Measurements from ENCODE around the gene UBP1.
A peak's percentile ranks its signal among the peaks of the same experiment; 100 is the strongest.
"Not testable (repeated sequence)": the region's sequence is repeated elsewhere in the genome, so short reads cannot be mapped to it uniquely, and the experiment has no call there.

The UBP1 gene

DNA sequence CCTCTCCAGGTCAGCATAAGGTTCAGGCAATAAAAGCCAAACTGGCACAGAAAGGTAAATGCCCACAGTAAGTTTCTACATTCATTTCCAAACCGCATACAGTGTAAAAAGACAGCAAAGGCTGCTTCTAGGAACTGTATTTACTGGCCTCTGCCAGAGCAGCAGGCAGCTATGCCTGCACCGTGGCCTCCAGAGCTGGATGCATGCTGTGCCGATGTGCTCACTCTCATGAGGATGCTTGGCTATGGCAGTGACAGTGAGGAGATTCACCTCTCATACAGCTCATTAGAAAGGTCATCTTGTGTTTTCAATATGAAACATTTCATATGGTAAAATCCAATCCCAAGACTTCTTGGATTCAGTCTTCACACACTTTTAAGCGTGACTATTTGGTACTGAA lies 50.3 kb downstream of the UBP1 start:
- no peak for DNase-seq (ENCODE audit: low spot score)

DNA sequence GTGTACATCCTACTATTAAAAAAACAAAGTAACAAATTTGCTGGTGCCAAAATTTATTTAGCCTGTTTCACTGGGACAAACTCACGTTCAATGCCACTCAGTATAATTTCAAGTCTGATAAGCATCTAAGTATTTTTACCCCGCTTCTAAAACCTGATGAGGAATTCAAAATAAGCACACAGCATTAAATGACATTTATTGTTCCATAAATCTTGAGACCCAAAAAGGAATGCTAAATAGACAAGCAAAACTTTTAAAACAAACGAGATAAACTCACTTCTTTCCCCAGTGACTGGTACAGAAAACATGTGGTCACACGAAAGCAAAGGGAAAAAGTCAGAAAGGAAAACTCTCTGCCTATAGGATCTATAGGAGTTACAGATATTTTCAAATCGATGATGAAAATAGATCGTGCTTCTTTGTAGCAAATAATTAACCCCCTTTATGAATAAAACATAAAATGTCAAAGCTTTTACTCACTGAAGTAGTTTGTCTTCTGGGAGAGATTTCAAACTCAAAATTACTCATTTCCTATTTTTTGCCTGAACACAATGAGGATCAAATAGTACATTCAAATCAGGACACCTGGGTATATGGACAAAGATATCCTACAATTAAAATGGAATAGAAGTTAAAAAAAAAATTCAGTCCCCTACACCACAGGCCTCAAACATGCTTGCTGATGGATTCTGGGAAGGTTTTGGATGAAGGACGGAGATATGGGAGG lies 51.7 kb downstream of the UBP1 start:
- no peak for DNase-seq (ENCODE audit: low spot score)

DNA sequence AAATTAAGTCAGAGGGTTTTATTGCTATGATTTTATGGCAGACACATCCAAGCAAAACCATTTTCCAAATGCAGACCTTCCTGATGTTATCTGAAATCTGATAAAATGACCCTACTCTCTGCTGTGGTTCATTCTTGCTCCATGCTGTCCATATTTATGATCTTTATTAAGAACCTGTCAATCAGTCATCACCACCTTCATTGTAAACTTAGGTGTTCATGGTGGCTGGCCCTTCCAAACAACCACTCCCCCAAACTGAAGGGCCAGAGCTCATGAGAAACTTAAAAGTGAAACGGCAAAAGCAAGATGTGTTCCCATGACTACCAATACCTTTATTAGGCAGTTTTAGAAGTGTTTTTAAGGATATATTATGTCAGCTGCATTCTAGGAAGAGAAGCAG lies 53.6 kb downstream of the UBP1 start:
- no peak for DNase-seq (ENCODE audit: low spot score)

DNA sequence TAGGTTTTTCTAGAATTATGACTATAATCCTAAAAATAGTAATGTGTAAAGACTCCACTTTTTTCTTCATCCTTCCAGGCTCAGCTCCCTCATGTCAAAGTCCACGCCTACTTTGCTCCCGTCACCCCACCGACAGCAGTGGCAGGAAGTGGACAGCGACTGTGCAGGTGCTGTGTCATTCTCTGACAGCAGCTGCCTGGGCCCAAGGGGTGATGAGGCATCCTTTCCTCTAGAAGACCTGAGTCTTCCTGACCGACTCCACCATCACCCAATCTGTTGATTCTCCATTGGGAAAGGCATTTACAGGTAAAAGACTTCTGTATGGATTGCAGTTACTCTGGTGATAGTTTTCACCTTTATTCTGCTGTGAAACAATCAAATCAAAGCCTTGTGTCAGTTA lies 54.8 kb downstream of the UBP1 start:
- no peak for DNase-seq (ENCODE audit: low spot score)

DNA sequence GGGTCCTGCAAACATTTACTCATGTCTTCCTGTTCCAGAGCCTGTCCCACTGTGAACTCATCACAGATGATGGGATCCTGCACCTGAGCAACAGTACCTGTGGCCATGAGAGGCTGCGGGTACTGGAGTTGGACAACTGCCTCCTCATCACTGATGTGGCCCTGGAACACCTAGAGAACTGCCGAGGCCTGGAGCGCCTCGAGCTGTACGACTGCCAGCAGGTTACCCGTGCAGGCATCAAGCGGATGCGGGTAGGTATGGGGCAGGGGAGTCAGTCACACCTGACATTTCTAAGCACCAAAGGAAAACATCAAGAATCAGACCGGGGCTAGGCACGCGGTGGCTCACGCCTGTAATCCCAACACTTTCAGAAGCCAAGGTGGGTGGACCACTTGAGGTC lies 56.3 kb downstream of the UBP1 start:
- no peak for DNase-seq (ENCODE audit: low spot score)

DNA sequence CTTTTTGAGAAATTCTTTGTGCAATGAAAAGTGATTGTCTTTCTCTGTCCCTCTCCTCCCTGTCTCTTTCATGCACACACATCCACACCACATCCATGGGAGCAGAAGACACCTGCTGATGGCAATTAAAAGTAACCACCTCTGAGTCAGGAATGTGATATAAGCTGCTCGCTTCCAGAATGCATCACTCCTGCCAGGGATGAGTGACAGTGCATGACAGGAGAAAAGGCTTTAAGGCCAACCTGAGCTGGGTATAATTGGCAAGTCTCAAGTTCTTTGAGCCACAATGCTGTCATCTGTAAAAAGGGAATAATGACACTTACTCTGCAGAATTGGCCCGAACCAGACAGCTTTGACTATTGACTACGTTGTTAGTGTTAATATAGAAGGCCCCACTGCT lies 59.6 kb downstream of the UBP1 start:
- DNase-seq (ENCODE audit: low spot score), result no peak

DNA sequence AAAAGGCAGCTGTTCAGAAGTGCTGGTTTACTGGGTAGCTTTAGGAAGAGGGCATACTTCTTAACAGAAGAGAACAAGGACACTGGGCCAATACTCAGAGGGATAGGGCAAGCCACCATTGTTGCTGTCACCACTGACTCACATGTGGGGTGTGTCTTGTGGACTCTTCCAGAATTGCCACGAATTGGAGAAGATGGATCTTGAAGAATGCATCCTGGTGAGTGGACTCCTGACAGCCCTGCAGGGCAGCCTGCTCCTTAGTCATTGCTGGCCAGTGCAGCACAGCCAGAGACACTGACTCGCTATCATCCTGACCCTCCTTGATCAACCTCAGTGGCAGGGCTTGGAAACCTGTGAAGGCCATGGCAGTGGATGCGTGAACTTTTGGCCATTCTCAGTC lies 62.3 kb downstream of the UBP1 start:
- no peak for DNase-seq (ENCODE audit: low spot score)

DNA sequence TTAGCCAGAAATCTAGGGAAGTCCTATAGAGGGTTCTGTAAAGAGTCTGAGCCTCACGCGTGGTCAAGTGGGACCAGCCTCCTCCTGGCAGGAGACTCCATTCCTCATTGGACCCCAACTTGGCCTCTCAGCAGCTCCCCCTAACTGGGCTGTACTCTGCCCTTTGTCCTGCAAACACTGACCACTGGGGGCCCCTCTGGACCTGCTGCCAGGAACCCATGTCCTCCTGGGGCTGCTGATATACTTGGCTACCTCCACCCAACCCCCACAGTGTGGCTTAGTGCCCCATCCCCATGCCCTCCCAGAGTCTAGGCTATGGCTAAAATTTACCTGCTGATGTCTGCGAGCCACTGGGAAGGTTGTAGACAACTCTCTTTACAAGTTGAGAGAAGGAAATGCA lies 62.7 kb downstream of the UBP1 start:
- DNase-seq (ENCODE audit: low spot score), result no peak

DNA sequence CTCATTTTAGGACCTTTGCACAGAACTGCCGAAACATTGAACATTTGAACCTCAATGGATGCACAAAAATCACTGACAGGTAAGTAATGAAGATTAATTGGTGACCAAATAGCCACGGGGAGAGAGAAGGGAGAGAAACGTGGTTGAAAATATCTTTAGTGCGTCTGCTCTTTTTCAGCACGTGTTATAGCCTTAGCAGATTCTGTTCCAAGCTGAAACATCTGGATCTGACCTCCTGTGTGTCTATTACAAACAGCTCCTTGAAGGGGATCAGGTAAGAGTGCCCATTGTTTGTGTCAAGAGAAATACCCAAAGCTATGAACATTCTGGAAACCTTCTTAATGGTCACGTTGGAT lies 67.1 kb downstream of the UBP1 start:
- no peak for DNase-seq (ENCODE audit: low spot score)

DNA sequence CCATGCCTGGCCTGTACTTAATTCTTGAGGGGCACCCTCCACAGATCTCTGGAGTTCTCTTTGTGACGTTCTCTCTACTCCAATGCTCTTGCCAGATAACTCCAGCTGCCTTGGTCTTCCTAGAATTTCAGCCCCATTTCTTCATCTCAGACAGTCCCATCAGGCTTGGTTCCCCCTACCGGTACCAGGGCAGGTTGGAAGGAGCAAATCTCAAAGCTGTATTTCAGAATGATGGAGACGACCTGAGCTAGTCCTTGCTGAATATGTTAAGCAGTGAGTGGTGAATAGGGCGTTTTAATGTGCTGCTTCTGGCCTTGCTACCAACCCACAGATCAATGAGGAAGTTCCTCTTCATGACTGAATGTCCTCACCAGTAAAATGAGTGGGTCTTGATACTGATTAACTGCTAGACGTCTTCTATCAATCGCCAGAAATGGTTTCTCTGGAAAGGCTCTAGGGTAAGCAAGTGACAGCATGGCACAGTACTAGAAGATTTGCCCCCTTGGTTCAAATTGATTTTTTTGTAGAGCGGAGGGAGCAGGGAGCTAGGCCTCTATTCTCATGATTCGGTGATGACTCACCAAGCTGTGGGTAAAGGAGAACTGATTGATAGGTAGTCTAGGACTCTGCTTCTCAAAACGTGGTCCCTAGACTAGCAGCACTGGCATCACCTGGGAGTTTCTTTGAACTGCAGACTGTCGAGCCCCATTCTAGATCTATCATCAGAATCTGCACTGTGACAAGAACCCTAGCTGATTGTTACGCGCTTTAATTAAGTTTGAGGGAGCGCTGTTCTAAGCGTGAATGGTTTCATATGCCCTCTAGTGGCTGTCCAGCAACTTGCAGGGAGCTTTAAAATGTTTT lies 67.8 kb downstream of the UBP1 start:
- peak; percentile 52 for DNase-seq (ENCODE audit: low spot score)

DNA sequence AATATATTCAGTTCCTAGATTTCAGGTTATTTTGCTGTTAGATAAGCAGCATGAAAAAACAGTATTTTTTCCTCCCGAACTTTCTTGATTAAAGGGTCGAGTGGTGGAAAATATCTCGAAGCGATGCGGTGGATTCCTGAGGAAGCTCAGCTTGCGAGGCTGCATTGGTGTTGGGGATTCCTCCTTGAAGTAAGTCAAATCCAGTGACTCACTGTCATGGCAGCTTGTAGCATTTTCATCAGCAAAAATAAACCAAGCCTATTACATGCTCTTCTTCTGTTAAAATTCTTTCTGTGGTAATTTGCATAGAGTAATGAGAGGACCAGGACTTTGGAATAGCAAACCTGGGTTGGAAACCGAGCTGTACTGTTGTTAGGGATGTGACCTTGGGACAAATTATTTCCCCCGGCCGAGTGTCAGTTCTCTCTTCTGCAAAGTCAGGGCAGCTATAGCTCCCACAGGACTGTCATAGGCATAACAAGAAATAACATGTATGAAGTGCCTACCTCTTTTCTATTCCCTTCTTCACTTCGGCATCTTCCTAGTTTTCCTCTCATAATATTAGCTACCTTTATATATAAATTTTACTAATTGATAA lies 75.6 kb downstream of the UBP1 start:
- DNase-seq (ENCODE audit: low spot score), result no peak

DNA sequence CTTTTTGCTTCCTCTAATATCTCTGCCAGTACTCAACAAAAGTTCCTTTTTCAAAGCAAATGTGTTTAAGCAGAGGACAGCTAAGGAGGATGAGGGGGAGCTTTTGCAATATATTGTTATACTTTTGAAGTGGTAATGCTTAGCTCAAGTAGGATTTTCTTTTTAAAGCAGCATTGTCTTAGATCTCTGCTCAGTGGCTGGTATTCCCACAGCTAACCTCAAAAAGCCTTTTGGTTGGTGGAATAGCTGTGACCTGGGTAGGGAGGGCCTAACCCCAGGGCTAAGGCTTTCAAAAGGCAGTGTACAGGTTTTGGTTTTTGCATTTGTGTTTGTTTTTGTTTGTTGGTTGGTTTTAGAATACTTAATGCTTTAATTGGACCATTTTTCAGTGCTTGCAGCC lies 76.1 kb downstream of the UBP1 start:
- no peak for DNase-seq (ENCODE audit: low spot score)

DNA sequence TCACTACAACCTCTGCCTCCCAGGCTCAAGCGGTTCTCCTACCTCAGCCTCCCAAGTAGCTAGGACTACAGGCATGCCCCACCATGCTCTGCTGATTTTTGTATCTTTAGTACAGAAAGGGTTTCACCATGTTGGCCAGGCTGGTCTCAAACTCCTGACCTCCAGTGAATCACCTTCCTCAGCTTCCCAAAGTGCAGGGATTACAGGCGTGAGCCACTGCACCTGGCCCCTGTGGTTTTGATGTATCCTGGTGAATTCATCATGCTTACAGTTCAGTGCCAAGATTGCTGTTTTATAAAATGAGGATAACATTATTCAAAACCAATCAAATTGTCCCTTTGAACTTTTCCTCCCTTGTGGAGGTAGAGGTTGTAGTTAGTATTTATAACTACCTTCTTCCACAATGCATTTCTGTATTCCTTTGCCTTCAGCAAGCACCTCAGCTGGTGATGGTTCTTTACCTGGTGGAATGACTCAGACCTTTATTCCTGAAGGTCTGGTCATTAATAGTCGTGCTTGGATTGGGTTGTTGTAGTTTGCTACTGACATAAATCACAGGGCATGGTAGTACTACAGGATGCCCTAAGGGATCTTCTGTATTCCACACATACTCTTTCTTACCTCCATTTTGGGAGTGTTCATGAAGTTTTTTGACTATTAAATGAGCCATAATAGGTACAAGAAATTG lies 76.9 kb downstream of the UBP1 start:
- DNase-seq (ENCODE audit: low spot score), result no peak

DNA sequence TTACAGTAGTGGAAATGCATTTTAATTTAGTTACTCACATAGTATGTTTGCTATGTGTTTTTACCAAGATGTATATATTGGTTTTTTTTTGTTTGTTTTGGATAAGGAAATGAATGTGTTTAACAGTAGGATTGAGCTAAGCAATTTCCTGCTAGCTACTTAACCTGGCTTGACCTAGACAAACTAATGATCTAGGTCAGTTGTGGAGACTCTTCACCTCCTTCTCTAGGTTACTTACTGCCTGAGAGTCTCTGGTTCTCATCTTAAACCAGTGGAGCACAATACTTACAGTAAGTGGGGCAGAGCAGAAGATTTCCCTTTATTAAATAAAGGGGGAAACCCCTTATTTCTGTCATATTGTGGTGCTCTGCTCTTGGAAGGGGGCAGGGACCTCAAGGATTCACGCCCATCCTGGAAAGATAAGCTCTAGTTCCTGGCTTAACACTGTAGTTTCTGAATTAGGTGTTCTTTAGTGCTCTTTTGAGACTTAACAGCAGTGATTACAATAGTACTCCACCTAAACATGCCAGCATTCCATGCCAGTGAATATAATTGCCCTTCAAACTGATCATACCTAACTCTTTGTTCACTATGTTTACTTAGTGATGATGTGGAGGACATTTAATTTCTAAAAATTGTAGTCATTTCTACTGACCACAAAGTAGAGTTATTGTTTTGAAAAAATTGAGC lies 79.9 kb downstream of the UBP1 start:
- no peak for DNase-seq (ENCODE audit: low spot score)

DNA sequence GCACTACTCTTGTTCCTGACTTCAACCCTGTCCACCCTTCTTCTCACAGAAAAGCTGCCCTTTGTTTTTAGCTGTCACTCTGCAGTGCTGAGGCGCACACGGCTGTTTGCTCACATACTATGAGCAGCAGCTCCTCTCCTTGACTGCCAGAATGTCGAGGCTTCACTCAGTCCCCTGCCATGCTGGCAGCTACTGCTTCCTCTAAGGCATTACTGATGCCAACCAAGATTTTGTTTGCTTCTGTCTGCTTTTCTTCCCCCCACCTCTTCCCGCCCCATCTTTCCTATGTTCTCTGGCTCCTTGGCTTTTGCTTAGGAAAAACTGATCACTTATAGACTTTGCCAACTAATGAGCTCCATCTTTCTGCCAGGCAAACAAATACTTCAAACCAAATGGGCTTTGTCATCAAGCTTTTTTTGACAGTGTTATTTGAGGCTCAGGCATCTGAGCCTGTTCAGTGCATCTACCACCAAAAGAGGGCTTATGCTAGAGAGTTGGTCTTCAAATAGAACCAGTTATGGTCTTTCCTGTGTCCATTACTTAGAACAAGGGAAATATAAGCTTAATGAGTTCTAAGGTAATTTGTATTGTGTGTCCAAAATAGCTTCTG lies 81.9 kb downstream of the UBP1 start:
- DNase-seq (ENCODE audit: low spot score), result no peak

DNA sequence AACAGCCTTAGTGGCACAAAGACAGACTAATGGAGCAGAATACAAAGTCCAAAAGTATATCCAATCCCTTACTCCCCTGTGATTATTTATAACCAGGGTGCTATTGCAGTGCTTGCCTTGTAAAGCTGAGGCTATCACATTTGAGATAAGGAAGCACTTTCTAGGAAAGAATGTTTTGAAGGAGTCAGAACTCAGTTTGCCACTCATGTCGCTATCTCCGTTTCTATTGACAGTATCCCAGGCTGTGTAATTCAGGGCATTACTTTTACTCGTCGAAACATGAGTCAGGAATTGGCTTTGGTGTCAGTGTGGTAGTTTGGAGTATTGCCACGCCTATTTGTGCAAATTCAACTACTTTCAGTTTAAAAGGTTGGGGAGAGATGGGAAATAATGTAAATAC lies 84.6 kb downstream of the UBP1 start:
- DNase-seq (ENCODE audit: low spot score), result no peak

DNA sequence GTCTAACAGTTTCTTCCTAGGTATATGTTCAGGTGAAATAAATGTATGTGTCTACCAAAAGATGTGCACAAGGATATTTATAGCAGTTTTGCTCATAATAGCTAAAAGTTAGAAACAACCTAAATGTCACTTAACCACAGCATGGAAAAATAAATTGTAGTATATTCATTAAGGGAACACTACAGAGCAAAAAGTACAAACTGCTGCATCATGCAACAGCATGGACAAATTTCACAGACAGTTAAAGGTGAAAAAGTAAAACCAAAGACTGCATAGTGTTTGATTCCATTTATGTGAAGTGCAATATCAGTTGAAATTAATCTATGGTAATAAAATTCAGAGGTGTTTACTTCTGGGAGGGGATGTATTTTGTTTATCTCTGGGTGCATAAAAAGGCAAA lies 100.4 kb downstream of the UBP1 start:
- DNase-seq (ENCODE audit: low spot score), result no peak

DNA sequence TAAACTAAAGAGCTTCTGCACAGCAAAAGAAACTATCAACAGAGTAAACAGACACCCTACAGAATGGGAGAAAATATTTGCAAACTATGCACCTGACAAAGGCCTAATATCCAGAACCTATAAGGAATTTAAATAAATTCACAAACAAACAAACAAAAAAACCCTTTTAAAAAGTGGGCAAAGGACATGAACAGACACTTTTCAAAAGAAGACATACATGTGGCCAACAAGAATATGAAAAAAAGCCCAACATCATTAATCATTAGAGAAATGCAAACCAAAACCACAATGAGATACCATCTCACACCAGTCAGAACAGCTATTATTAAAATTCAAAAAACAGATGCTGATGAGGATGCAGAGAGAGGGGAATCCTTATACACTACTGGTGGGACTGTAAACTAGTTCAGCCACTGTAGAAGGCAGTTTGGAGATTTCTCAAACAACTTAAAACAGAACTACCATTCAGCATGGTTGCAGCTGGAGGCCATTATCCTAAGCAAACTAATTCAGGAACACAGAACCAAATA lies 101.2 kb downstream of the UBP1 start:
- DNase-seq (ENCODE audit: low spot score), result not testable (repeated sequence)
